K562 (cell line): Measurements from ENCODE around the gene FSTL3. TPM values are rescaled to one million over a fixed set of nuclear protein-coding genes. Genes with fewer than 3 reads are reported as not detected.

Source experiments
- CREB3L1 ChIP-seq: fragments of 450-650 bp; IDR thresholded peaks from 2 replicates; pipeline ENCODE4 v1.6.1; 2014; ENCODE audit warnings: low read depth, mild to moderate bottlenecking, moderate library complexity, borderline replicate concordance
- DDX20 ChIP-seq: fragments of 450-650 bp; IDR thresholded peaks from 2 replicates; pipeline ENCODE4 v1.6.1; 2016; ENCODE audit warnings: missing genetic modification characterization, low read depth, mild to moderate bottlenecking, missing compliant biosample characterization, moderate library complexity
- ELF2 ChIP-seq: fragments of 250-450 bp; sonication (Bioruptor Pico); IDR thresholded peaks from 2 replicates; pipeline ENCODE4 v1.5.0; 2021; ENCODE audit warnings: mild to moderate bottlenecking
- ETS1 ChIP-seq: conservative IDR thresholded peaks from 2 replicates; pipeline ENCODE4 v1.6.1; 2011; ENCODE audit warnings: low read depth, mild to moderate bottlenecking, low read length; ENCODE audit not compliant: control insufficient read depth
- FOXM1 ChIP-seq, 2 experiments: fragments of 450-650 bp in 1 of 2; sonication (generic) in 1 of 2; formaldehyde crosslinking in 1 of 2; IDR thresholded peaks; 2 replicates each; pipeline versions ENCODE4 v1.6.1 to v1.9.0; 2017 to 2022; ENCODE audit warnings: low read depth in 2 of 2, mild to moderate bottlenecking in 2 of 2, missing genetic modification reagents in 1 of 2, moderate library complexity in 1 of 2
- FOXP1 ChIP-seq: sonication (generic); formaldehyde crosslinking; IDR thresholded peaks from 2 replicates; pipeline ENCODE4 v1.8.0; 2022; ENCODE audit warnings: mild to moderate bottlenecking, missing genetic modification reagents
- HDGF ChIP-seq: fragments of 450-650 bp; IDR thresholded peaks from 2 replicates; pipeline ENCODE4 v1.6.1; 2016
- IFI16 ChIP-seq: fragments of 250-450 bp; sonication (Bioruptor Pico); IDR thresholded peaks from 2 replicates; pipeline ENCODE4 v2.1.2; 2022; ENCODE audit warnings: mild to moderate bottlenecking, inconsistent platforms
- JUN ChIP-seq, 2 experiments: sonication (generic) in 1 of 2; formaldehyde crosslinking in 1 of 2; IDR thresholded peaks; 2 replicates each; pipeline versions ENCODE4 v1.6.1 to v1.8.0; 2012 to 2022; ENCODE audit warnings: borderline replicate concordance in 2 of 2, mild to moderate bottlenecking in 2 of 2, improper control_type of control experiment in 1 of 2, low read depth in 1 of 2, low read length in 1 of 2, missing genetic modification reagents in 1 of 2
- MITF ChIP-seq: IDR thresholded peaks from 2 replicates; pipeline ENCODE4 v1.6.1; 2014; ENCODE audit warnings: antibody characterized with exemption
- NCOR1 ChIP-seq: fragments of 450-650 bp; IDR thresholded peaks from 2 replicates; pipeline ENCODE4 v1.6.1; 2016; ENCODE audit warnings: mild to moderate bottlenecking, moderate library complexity
- NRF1 ChIP-seq, 2 experiments: fragments of 450-650 bp; IDR thresholded peaks in 1 of 2; conservative IDR thresholded peaks in 1 of 2; 2 replicates each; pipeline ENCODE4 v1.6.1; 2014; ENCODE audit warnings: mild to moderate bottlenecking in 2 of 2
- PRDM10 ChIP-seq: fragments of 450-650 bp; IDR thresholded peaks from 2 replicates; pipeline ENCODE4 v1.6.1; 2018; ENCODE audit not compliant: partially characterized antibody
- RAD21 ChIP-seq, 2 experiments: fragments of 250-450 bp in 1 of 2; fragments of 450-650 bp in 1 of 2; sonication (Bioruptor Pico) in 1 of 2; formaldehyde crosslinking in 1 of 2; IDR thresholded peaks in 1 of 2; conservative IDR thresholded peaks in 1 of 2; 2 replicates each; pipeline versions ENCODE4 v1.4.0 to v1.8.0; 2020 to 2022; ENCODE audit warnings: mild to moderate bottlenecking in 2 of 2, moderate library complexity in 1 of 2
- TAF1 ChIP-seq: IDR thresholded peaks from 2 replicates; pipeline ENCODE4 v1.6.1; 2011; ENCODE audit warnings: mild to moderate bottlenecking, low read length, moderate library complexity; ENCODE audit not compliant: insufficient read depth, control insufficient read depth, severe bottlenecking; ENCODE audit errors: extremely low read depth
- XRCC5 ChIP-seq: fragments of 200-400 bp; formaldehyde crosslinking; IDR thresholded peaks from 2 replicates; pipeline ENCODE4 v1.6.1; 2017; ENCODE audit warnings: low read depth, mild to moderate bottlenecking, low read length
- ZNF277 ChIP-seq: fragments of 250-450 bp; sonication (Bioruptor Pico); IDR thresholded peaks from 2 replicates; pipeline ENCODE4 v1.8.0; 2022; ENCODE audit warnings: inconsistent platforms, mild to moderate bottlenecking, moderate library complexity, borderline replicate concordance
- polyA plus RNA-seq, 8 experiments: library from polyadenylated mRNA; depleted of rRNA in 4 of 8; stranded (reverse) in 5 of 8; unstranded in 3 of 8; fragments of >200 nt; fragmentation: Nextera tagmentation in 2 of 8; fragmentation: Illumina TruSeq in 1 of 8; extraction: Ambion mirVana in 2 of 8; extraction: Trizol in 1 of 8; gene quantifications; 2 replicates each; pipeline versions ENCODE4 v1.2.1 to v1.2.3, GENCODE V29; 2011 to 2014; ENCODE audit warnings: inconsistent platforms in 1 of 8, missing spikeins in 1 of 8
- total RNA-seq, 7 experiments: library from RNA; depleted of rRNA in 6 of 7; stranded (reverse); fragments of >200 nt in 6 of 7; fragmentation: Illumina TruSeq in 2 of 7; extraction: Trizol in 2 of 7; gene quantifications; 2 replicates each; pipeline versions ENCODE4 v1.2.1 to v1.2.3, GENCODE V29; 2011 to 2021; ENCODE audit warnings: low replicate concordance in 1 of 7

The FSTL3 gene
- total and polyA plus RNA-seq, 9 of the 15 experiments (the other 6 are each of a cell fraction or from before 2014, with no cell fraction given): 0.35 to 6.8 (median 4.2) TPM; not detected in 1

GRCh38 chr19:632579-633067 lies 43.6 kb upstream of the FSTL3 start (continued):
- no peak for TF ChIP-seq PRDM10
- TF ChIP-seq JUN (IDR thresholded peaks at IDR 0.05; ENCODE audit: borderline replicate concordance, low read depth, low read length): no peak
- no peak for TF ChIP-seq JUN (CRISPR knock-in tag; IDR thresholded peaks at IDR 0.05; ENCODE audit: borderline replicate concordance)
- no peak for TF ChIP-seq FOXP1 (CRISPR knock-in tag)
- TF ChIP-seq NRF1 (conservative IDR thresholded peaks at IDR 0.05 in 1 of 2, IDR thresholded peaks at IDR 0.05 in 1 of 2): no peak
- TF ChIP-seq XRCC5: no peak
- TF ChIP-seq CREB3L1: no peak; the same call in 1 of the 2 replicates
- no peak for TF ChIP-seq MITF
- peak; percentile 44 for TF ChIP-seq TAF1
- no peak for TF ChIP-seq FOXM1 (IDR thresholded peaks at IDR 0.05; ENCODE audit: low read depth)
- TF ChIP-seq FOXM1 (CRISPR knock-in tag; IDR thresholded peaks at IDR 0.05; ENCODE audit: low read depth): no peak
- TF ChIP-seq ZNF277 (CRISPR knock-in tag): no peak
- no peak for TF ChIP-seq HDGF
- TF ChIP-seq DDX20 (tag): no peak
- no peak for TF ChIP-seq IFI16
- TF ChIP-seq RAD21 (CRISPR knock-in tag; conservative IDR thresholded peaks at IDR 0.05 in 1 of 2, IDR thresholded peaks at IDR 0.05 in 1 of 2): no peak; a peak in 1 of 4 replicates
- no peak for TF ChIP-seq ETS1
- TF ChIP-seq NCOR1: no peak
- TF ChIP-seq ELF2 (CRISPR knock-in tag): 0 out of 2 replicates have a peak, but pooled peaks have one; percentile 38
